HUES6 (cell line): ENCODE measurements around the gene VAMP5.
A peak's percentile ranks its signal among the peaks of the same experiment; 100 is the strongest.

Source experiments
- H3K27ac ChIP-seq: 2 replicates; pipeline ENCODE4 v1.7.0; 2013; ENCODE audit warnings: low read depth, mild to moderate bottlenecking, low read length, inconsistent platforms
- H3K27me3 ChIP-seq: 2 replicates; pipeline ENCODE4 v1.6.1; 2013; ENCODE audit warnings: low read length; ENCODE audit not compliant: control insufficient read depth, insufficient read depth
- H3K36me3 ChIP-seq: 2 replicates; pipeline ENCODE4 v1.6.1; 2013; ENCODE audit warnings: low read length; ENCODE audit not compliant: control insufficient read depth, insufficient read depth
- H3K4me1 ChIP-seq: 2 replicates; pipeline ENCODE4 v1.6.1; 2013; ENCODE audit warnings: low read length; ENCODE audit not compliant: control insufficient read depth, insufficient read depth
- H3K4me3 ChIP-seq: 2 replicates; pipeline ENCODE4 v1.5.1; 2013; ENCODE audit warnings: low read depth, low read length
- H3K9ac ChIP-seq: one replicate; pipeline ENCODE4 v1.6.1; 2013; ENCODE audit warnings: mild to moderate bottlenecking, low read length
- H3K9me3 ChIP-seq: 2 replicates; pipeline ENCODE4 v1.6.1; 2013; ENCODE audit warnings: low read depth, low read length; ENCODE audit not compliant: control insufficient read depth, insufficient read depth

VAMP5 gene

GRCh38 chr2:85575739-85576138, 8.5 kb upstream of the VAMP5 start:
- Histone ChIP-seq H3K9me3 (no peaks in the 10 kb centered on the region), H3K9ac (no peak overlapping the region), H3K36me3 (no peaks in the 10 kb centered on the region), H3K27ac (no peak overlapping the region), H3K4me1 (peaks cover 36% of the 10 kb centered on the region), H3K27me3 (peaks cover 20% of the 10 kb centered on the region), H3K4me3 (no peak overlapping the region)

- Histone ChIP-seq H3K36me3 (peaks cover 8% of the 10 kb centered on the region), H3K27ac (no peak overlapping the region), H3K9me3 (no peaks in the 10 kb centered on the region), H3K4me1 (peaks cover 36% of the 10 kb centered on the region), H3K27me3 (0 out of 2 replicates have a peak, but pooled peaks cover 7% of the 10 kb centered on the region), H3K4me3 (peak overlapping the region; percentile 68), H3K9ac (peak overlapping the region; percentile 72)
Observed at GRCh38 chr2:85577063-85577385, 7.2 kb upstream of the VAMP5 start.

DNA sequence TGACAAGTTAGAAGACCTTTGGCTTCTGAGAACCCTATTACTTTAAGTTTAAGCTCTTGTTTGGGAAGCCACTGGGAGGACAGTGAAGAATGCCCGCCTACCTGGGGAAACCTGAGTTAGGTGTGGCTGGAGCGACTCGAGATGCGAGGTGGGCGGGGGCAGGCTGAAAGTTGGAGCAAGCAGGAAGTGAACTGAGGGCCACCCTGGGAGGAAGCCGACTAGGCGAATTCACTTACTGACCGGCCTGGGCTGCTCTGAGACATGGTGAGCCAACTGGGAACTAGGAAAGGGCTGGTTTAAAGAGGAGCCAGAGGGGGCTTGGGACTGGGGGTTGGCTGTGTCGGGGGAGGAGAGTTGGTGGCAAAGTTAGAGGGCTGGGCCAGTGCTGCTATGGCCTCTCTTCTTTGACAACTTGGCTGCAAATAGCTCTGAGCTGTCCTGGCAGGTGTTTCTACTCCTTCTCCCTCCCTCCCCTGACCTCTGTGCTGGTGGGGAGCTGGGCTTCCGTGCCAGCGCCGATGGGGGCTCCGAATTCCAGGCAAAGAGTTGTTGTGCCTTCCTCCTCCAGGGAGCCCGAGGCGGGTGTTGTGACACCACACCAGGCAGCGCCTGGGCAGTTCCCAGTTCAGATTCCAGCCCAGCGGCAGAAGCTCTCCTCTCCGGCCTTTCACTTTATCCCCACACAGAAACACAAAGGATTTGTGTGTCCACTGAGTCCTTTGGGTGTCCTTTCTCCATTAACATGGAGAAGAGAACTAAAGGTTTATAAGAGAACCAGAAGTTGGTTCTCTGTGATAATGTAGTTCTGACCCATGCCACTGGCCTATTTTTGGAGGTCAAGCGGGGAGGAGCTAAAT, 6.6 kb upstream of the VAMP5 start, which contains the start of gene VAMP8:
Gene VAMP8 (plus strand): TSS at position 201 of the 857 bp plus-strand sequence. CDS start 61 bp downstream, at position 262.
- Histone ChIP-seq H3K4me1 (peaks cover 33% of the 10 kb centered on the region), H3K9me3 (no peaks in the 10 kb centered on the region), H3K4me3 (peak within 1 kb of the TSS; percentile 68), H3K27me3 (0 out of 2 replicates have a peak, but pooled peaks cover 2% of the 10 kb centered on the region), H3K9ac (peak within 1 kb of the TSS; percentile 72), H3K27ac (peak within 1 kb of the TSS; percentile 85; the same call in 1 of the 2 replicates), H3K36me3 (peaks cover 13% of the 10 kb centered on the region)

DNA sequence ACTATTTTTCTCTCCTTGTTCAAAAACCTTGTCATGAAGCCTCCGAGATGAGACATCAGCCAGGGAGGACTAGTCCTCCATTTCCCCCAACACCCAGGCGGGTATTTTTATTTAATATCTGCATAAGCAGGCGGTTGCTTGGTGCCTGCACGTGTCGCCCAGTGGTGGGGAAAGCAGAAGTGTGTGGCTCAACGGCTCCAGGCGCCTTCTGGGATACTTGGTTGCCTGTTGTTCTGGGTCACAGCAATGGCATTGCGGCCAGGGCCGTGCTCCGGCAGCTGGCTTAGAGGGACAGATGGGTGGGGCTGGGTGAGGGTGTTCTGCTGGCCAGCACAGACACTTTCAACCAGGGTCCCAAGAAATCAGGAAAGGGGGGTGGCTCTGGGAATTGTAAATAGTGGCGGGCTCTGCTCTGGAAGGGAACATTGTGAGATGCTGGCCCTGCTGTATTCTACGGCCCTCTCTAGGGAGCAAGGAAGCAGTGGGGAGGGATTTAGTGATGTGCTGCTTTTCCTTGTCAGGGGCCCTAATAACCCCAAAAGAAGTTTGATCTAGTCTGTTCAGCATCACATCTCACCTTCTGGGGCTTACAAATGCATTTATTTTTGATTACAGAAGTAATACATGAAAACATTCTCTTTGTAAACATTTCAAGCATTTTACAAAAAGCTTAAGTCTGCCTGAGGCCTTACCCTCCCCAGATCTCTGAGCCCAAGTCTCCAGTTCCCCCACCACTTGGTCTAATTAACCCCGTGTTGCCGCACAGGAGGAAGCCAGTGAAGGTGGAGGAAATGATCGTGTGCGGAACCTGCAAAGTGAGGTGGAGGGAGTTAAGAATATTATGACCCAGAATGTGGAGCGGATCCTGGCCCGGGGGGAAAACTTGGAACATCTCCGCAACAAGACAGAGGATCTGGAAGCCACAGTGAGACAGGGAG, 5.7 kb upstream of the VAMP5 start:
- H3K4me1 ChIP-seq: peaks cover 31% of the 10 kb centered on the region
- H3K27ac ChIP-seq: peak overlapping the region; percentile 85; the same call in 1 of the 2 replicates
- H3K9me3 ChIP-seq: no peaks in the 10 kb centered on the region
- peak overlapping the region; percentile 68 for H3K4me3 ChIP-seq
- H3K9ac ChIP-seq: peak overlapping the region; percentile 72
- peaks cover under 1% of the 10 kb centered on the region; the same call in 1 of the 2 replicates for H3K27me3 ChIP-seq
- H3K36me3 ChIP-seq: peaks cover 13% of the 10 kb centered on the region

DNA sequence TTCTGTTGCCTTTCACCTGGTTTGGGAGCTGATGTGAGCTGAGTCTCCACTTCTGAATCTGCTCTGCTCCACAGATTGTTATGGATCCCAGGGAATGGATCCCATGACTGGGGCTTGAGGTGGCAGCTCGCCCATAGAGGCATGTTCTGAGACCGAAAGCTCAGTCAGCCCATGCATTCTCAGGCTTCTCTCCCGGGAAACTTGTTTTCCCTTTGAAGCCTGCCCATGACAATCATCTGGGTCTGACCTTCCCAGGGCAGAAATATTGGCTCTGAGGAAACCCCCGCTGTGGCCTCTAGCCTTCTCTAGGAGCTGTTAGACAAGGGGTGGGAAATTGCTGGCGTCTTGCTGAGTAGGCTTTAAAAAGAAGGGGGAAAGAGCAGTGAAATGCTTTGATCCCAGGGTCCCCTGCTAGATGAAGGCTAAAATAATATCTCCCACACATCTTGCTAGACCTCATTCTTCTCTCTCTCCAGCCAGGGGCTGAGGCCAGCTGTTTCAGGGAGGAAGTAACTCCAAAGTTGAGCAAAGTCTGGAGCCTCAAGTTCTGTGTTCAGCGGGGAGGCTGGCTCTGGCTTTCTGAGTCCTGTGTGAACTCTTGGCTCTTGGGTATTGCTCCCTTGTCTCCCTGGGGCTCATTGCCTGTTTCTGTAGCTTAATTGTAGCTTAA, 4.8 kb upstream of the VAMP5 start:
- Histone ChIP-seq H3K9ac (peak overlapping the region; percentile 72), H3K4me3 (peak overlapping the region; percentile 68; the same call in 1 of the 2 replicates), H3K36me3 (peaks cover 13% of the 10 kb centered on the region), H3K27me3 (peaks cover 8% of the 10 kb centered on the region; the same call in 1 of the 2 replicates), H3K9me3 (no peaks in the 10 kb centered on the region), H3K27ac (peak overlapping the region; percentile 85; the same call in 1 of the 2 replicates), H3K4me1 (peaks cover 31% of the 10 kb centered on the region)

DNA sequence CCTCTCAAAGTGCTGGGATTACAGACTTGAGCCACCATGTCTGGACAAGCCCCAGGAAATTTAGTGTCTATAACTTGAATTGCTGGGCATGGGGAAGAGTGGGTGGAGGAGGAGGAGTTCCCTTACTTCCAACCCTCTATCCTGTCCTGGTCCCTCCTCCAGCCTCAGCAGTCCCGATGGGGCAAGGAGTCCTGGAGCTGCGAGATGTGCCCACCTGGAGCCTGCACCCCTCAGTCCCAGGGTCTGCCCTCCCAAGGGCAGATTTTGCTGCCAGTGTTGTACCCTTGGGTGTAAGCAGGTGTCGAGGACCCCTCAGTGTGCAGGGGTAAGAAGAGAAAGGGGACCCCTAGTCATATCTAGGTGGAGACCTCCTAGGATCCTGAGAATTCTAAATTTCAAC, 4.0 kb upstream of the VAMP5 start:
- Histone ChIP-seq H3K27me3 (peaks cover 17% of the 10 kb centered on the region; the same call in 1 of the 2 replicates), H3K36me3 (peaks cover 13% of the 10 kb centered on the region), H3K4me1 (peaks cover 39% of the 10 kb centered on the region), H3K9me3 (no peaks in the 10 kb centered on the region), H3K27ac (peak overlapping the region; percentile 85; the same call in 1 of the 2 replicates), H3K4me3 (peak overlapping the region; percentile 68; the same call in 1 of the 2 replicates), H3K9ac (peak overlapping the region; percentile 72)

- Histone ChIP-seq H3K4me3 (no peak overlapping the region), H3K36me3 (peaks cover 13% of the 10 kb centered on the region), H3K9me3 (no peaks in the 10 kb centered on the region), H3K27me3 (peaks cover 17% of the 10 kb centered on the region; the same call in 1 of the 2 replicates), H3K27ac (no peak overlapping the region), H3K4me1 (peaks cover 42% of the 10 kb centered on the region), H3K9ac (no peak overlapping the region)
Observed at GRCh38 chr2:85582492-85582891, 1.7 kb upstream of the VAMP5 start.

- Histone ChIP-seq H3K9me3 (no peaks in the 10 kb centered on the region), H3K4me3 (peak overlapping the region; percentile 60), H3K27ac (no peak overlapping the region), H3K27me3 (peaks cover 17% of the 10 kb centered on the region; the same call in 1 of the 2 replicates), H3K36me3 (peaks cover 13% of the 10 kb centered on the region), H3K9ac (no peak overlapping the region), H3K4me1 (peaks cover 32% of the 10 kb centered on the region)
Observed at GRCh38 chr2:85583667-85584353, 421 bp upstream of the VAMP5 start.

GRCh38 chr2:85584857-85585780, 888 bp downstream of the VAMP5 start:
- H3K27ac ChIP-seq: peak overlapping the region; percentile 41; the same call in 1 of the 2 replicates
- H3K4me1 ChIP-seq: peaks cover 19% of the 10 kb centered on the region
- H3K9ac ChIP-seq: peak overlapping the region; percentile 49

More at GRCh38 chr2:85584857-85585780, 888 bp downstream of the VAMP5 start:
- peaks cover 13% of the 10 kb centered on the region for H3K36me3 ChIP-seq
- H3K9me3 ChIP-seq: no peaks in the 10 kb centered on the region
- peaks cover 17% of the 10 kb centered on the region; the same call in 1 of the 2 replicates for H3K27me3 ChIP-seq
- H3K4me3 ChIP-seq: peak overlapping the region; percentile 60
